ENCODE measurements around the gene CNOT6.

DNA sequence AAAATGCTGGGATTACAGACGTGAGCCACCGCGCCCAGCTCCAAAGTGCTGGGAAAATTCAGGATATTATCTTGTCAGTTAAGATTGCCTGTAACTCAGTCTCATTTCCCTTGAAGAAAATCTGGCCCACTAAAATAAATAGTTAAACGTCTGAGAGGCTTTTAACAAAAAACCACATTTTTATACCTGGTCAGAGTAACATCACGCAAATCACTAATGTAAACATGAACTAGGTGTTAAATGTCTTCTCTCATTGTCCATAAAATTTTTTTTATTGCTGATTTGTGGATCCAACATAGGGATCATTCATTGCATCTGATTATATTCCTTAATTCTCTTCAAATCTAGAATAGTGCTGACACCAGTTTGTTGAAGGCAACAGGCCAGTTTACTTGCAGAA, 22.3 kb downstream of the CNOT6 start:
- TF ChIP-seq, protein P1, sequence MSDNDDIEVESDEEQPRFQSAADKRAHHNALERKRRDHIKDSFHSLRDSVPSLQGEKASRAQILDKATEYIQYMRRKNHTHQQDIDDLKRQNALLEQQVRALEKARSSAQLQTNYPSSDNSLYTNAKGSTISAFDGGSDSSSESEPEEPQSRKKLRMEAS (IDR thresholded peaks at IDR 0.05): no peak
- TF ChIP-seq, protein P2, sequence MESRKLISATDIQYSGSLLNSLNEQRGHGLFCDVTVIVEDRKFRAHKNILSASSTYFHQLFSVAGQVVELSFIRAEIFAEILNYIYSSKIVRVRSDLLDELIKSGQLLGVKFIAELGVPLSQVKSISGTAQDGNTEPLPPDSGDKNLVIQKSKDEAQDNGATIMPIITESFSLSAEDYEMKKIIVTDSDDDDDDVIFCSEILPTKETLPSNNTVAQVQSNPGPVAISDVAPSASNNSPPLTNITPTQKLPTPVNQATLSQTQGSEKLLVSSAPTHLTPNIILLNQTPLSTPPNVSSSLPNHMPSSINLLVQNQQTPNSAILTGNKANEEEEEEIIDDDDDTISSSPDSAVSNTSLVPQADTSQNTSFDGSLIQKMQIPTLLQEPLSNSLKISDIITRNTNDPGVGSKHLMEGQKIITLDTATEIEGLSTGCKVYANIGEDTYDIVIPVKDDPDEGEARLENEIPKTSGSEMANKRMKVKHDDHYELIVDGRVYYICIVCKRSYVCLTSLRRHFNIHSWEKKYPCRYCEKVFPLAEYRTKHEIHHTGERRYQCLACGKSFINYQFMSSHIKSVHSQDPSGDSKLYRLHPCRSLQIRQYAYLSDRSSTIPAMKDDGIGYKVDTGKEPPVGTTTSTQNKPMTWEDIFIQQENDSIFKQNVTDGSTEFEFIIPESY (IDR thresholded peaks at IDR 0.05): no peak
- TF ChIP-seq CTCF (IDR thresholded peaks at IDR 0.05; ENCODE audit: low read depth, low read length, missing input control): no peak
- no peak for TF ChIP-seq RXRA (IDR thresholded peaks at IDR 0.05)
- TF ChIP-seq GABPA (IDR thresholded peaks at IDR 0.05 in 1 of 2, conservative IDR thresholded peaks at IDR 0.05 in 1 of 2): no peak
- TF ChIP-seq JUND (IDR thresholded peaks at IDR 0.05): no peak
- TF ChIP-seq YY1 (IDR thresholded peaks at IDR 0.05): no peak
- TF ChIP-seq RAD21 (IDR thresholded peaks at IDR 0.05): no peak
- no peak for TF ChIP-seq ATF3 (IDR thresholded peaks at IDR 0.05)
- TF ChIP-seq REST (IDR thresholded peaks at IDR 0.05): no peak
- TF ChIP-seq EGR1 (IDR thresholded peaks at IDR 0.05; ENCODE audit: low read depth in 2 of 2): no peak
- no peak for TF ChIP-seq TAF1 (conservative IDR thresholded peaks at IDR 0.05)
- no peak for TF ChIP-seq FOXA1 (IDR thresholded peaks at IDR 0.05)
- no peak for TF ChIP-seq SP1 (IDR thresholded peaks at IDR 0.05)
